Epithelial cell of umbilical artery (primary cell): ENCODE data around the gene ADRA1B. TPM values are rescaled to one million over a fixed set of nuclear protein-coding genes. Genes with fewer than 3 reads are reported as not detected.

Source experiments
- total RNA-seq: library from RNA; depleted of rRNA; stranded (reverse); fragments of >200 nt; gene quantifications from 2 replicates; pipeline ENCODE4 v1.2.3, GENCODE V29; 2014

The ADRA1B gene
- total RNA-seq, result not detected in 2 replicates

GRCh38 chr5:159915904-159916840, at the start of gene ADRA1B:
Gene ADRA1B (plus strand): TSS chr5:159916482. CDS start chr5:159916906, 424 bp downstream.

DNA sequence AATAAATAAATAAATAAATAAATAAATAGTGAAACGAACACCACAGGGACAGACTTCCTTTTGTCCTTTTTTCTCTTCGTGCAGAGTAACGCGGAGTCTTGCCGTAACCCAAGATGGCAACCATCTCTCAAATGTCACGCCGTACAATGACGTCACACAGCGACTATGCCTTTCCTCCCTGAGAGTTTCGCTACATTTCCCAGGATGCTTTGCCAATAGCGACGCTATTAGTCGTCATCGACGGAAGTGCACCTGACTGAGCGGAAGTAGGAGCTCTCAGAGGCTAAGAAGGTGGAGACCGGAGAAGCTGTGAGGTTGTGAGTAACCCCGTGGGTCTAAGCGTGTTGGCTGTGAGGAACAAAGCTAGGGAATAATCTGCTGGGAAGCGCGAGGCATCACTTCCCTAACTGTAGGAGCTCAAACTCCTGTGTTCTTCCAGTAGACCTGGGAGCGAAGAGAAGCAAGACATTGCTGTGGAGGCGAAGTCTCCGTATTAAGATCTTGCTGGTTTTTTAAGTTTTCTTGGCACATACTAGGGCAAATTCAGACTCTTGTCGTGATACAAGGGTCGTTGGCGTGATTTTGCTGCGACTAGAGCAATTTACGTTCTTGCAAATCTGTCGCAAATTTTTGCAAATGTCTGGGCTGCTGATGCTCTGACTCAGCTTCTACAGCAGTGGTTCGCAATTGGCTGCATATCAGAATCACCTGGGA, 92.8 kb downstream of the ADRA1B start, which contains the start of gene TTC1:
TTC1 (plus strand) TSS at position 263 of the 714 bp plus-strand sequence. CDS start 1,390 bp downstream, outside the sequence.

Other genes with a start within 250 kb of the ADRA1B start
- gene TTC1, start 92.7 kb downstream of the ADRA1B start, total RNA-seq, result 60.0 and 60.1 TPM in 2 replicates
- 19.8 and 22.3 TPM in 2 replicates for gene PWWP2A, start 203.0 kb downstream of the ADRA1B start, total RNA-seq